SK-N-SH (cell line): ENCODE measurements around the gene FRMD3.

Source experiments
- MXI1 ChIP-seq: IDR thresholded peaks from 2 replicates; pipeline ENCODE4 v1.6.1; 2012; ENCODE audit warnings: mild to moderate bottlenecking, low read depth, low read length, improper control_type of control experiment
- POLR2AphosphoS5 ChIP-seq: IDR thresholded peaks from 2 replicates; pipeline ENCODE4 v1.6.1; 2012; ENCODE audit warnings: low read depth, low read length
- SMC3 ChIP-seq: IDR thresholded peaks from 2 replicates; pipeline ENCODE4 v1.6.1; 2012; ENCODE audit warnings: low read depth, low read length, improper control_type of control experiment
- TF ChIP-seq, protein P1 (sequence below): fragments of 200-600 bp; sonication (generic); IDR thresholded peaks from 2 replicates; pipeline ENCODE4 v1.6.1; 2017; ENCODE audit warnings: antibody characterized with exemption, mild to moderate bottlenecking, moderate library complexity

DNA sequence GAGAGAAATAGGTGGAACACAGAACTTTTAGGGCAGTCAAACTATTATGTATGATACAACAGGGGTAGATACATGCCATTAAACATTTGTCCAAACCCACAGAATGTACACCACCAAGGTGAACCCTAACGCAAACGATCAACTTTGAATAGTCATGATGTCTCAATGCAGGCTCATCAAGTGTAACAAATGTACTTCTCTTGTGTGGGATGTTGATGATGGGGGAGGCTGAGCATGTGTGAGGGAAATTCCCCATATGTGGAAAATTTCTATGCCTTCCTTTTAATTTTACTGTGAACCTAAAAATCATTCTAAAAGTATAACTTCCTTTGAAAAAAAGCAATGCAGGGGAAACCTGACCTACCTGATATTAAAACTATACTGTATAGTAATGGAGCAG lies 273.9 kb downstream of the FRMD3 start:
- TF ChIP-seq SMC3 (no peak), POLR2AphosphoS5 (no peak), MXI1 (no peak)
- TF ChIP-seq, protein P1, sequence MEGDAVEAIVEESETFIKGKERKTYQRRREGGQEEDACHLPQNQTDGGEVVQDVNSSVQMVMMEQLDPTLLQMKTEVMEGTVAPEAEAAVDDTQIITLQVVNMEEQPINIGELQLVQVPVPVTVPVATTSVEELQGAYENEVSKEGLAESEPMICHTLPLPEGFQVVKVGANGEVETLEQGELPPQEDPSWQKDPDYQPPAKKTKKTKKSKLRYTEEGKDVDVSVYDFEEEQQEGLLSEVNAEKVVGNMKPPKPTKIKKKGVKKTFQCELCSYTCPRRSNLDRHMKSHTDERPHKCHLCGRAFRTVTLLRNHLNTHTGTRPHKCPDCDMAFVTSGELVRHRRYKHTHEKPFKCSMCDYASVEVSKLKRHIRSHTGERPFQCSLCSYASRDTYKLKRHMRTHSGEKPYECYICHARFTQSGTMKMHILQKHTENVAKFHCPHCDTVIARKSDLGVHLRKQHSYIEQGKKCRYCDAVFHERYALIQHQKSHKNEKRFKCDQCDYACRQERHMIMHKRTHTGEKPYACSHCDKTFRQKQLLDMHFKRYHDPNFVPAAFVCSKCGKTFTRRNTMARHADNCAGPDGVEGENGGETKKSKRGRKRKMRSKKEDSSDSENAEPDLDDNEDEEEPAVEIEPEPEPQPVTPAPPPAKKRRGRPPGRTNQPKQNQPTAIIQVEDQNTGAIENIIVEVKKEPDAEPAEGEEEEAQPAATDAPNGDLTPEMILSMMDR, result no peak
